Measurements from ENCODE around the gene MRPS23.
"Not testable (repeated sequence)": the region's sequence is repeated elsewhere in the genome, so short reads cannot be mapped to it uniquely, and the experiment has no call there.

The MRPS23 gene

GRCh38 chr17:57862694-57863667 lies 13.1 kb upstream of the MRPS23 start:
- DNase-seq = peak; percentile 63

- DNase-seq = peak; percentile 85
Measured at GRCh38 chr17:57861790-57862693, 12.2 kb upstream of the MRPS23 start.

GRCh38 chr17:57861000-57861789 lies 11.4 kb upstream of the MRPS23 start:
- DNase-seq = peak; percentile 96

GRCh38 chr17:57860414-57860999 lies 10.7 kb upstream of the MRPS23 start:
- DNase-seq = peak; percentile 36

GRCh38 chr17:57859601-57860413 lies 10.0 kb upstream of the MRPS23 start:
- DNase-seq = peak; percentile 58

GRCh38 chr17:57858838-57859237 lies 9.0 kb upstream of the MRPS23 start:
- DNase-seq = peak; percentile 71

GRCh38 chr17:57856792-57857620 lies 7.2 kb upstream of the MRPS23 start:
- DNase-seq = peak; percentile 46

GRCh38 chr17:57855391-57856035 lies 5.7 kb upstream of the MRPS23 start:
- DNase-seq = peak; percentile 58

- DNase-seq = no peak
Measured at GRCh38 chr17:57853695-57854094, 3.9 kb upstream of the MRPS23 start.

GRCh38 chr17:57852955-57853328 lies 3.1 kb upstream of the MRPS23 start:
- DNase-seq = no peak

- DNase-seq = peak; percentile 57
Measured at GRCh38 chr17:57852092-57852954, 2.5 kb upstream of the MRPS23 start.

GRCh38 chr17:57849163-57849873 lies 526 bp downstream of the MRPS23 start:
- no peak for DNase-seq

GRCh38 chr17:57846056-57846945 lies 3.5 kb downstream of the MRPS23 start:
- DNase-seq = not testable (repeated sequence)

GRCh38 chr17:57842280-57842679 lies 7.6 kb downstream of the MRPS23 start:
- no peak for DNase-seq

GRCh38 chr17:57839571-57839923 lies 10.3 kb downstream of the MRPS23 start:
- DNase-seq = no peak

GRCh38 chr17:57838857-57839570 lies 10.8 kb downstream of the MRPS23 start:
- DNase-seq = no peak

- DNase-seq = no peak
Measured at GRCh38 chr17:57838453-57838852, 11.4 kb downstream of the MRPS23 start.
